ENCODE results near the gene CHKB. TPM values are rescaled to one million over a fixed set of nuclear protein-coding genes. Genes with fewer than 3 reads are reported as not detected.

CHKB gene
- total RNA-seq, 1 donor from 2014 or later, result 25.4 TPM

DNA sequence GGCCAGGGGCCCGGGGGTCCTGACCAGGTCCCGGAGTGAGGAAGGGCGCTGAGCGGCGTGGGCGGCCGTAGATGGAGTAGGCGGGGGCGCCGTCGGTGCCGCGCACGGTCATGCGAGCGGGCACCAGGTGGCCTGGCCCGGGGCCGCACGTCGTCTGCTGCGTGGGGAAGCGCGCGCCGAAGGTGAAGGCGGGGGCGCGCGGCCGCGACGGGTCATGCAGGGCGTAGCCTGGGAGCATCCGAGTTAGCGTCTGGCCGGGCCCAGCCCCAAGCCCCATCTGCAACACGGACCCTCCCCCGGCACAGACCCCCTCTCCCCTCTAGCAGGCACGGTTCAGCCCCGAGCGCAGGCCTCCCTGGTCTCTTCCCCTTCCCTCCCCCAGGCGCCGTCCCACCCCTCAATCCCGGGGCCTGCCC, 51.1 kb downstream of the CHKB start:
- peak in 1 of 2 donors; percentile 58 for DNase-seq (ENCODE audit: low read depth in 2 of 2)

DNA sequence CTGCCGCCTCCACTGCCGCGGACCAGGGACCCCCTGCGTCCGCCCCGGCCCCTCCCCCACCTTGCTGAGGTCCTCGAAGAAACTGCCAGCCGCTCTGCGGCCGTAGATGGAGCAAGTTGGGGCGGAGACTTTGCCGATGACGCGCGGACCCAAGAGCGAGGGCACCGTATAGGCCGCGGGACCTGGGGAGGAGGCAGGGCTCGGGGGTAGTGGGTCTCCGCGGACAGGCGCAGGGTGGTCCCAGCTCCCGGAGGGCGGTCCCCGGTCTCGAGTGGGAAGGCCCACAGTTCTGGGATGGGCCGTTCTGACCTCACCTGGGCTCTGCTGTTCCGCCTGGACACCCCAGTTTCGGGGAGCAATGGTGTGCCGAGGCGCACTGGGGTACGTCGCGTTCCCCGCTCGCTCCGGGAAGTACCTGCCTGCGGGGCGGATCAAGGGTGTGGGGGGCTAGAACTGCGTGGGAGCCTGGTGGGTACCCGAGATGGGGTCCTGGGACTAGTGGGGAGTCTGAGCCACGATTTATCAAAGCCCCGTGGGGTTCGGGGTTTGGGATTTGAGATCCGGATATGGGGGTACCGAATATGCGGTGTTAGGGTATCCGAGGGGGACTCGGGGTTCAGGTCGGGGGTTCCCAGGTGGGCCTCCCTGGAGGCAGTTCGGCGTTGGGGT, 51.6 kb downstream of the CHKB start:
- DNase-seq (ENCODE audit: low read depth in 2 of 2), result peak; percentile 57 to 78

DNA sequence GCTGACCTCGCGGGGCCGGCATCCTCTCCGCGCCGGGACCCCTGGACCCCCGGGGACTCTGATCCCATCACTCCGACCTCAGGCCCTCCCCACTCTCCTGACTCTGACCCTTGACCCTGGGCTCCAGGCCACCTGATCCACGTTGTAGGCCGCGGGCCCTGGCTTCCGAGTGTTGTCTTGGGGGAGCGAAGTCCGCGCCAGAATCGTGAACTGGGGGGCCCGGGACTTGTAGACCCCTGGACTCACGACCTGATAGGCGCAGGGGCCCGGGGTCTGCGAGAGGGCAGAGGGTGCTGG, 52.1 kb downstream of the CHKB start:
- no peak for DNase-seq (ENCODE audit: low read depth in 2 of 2)

DNA sequence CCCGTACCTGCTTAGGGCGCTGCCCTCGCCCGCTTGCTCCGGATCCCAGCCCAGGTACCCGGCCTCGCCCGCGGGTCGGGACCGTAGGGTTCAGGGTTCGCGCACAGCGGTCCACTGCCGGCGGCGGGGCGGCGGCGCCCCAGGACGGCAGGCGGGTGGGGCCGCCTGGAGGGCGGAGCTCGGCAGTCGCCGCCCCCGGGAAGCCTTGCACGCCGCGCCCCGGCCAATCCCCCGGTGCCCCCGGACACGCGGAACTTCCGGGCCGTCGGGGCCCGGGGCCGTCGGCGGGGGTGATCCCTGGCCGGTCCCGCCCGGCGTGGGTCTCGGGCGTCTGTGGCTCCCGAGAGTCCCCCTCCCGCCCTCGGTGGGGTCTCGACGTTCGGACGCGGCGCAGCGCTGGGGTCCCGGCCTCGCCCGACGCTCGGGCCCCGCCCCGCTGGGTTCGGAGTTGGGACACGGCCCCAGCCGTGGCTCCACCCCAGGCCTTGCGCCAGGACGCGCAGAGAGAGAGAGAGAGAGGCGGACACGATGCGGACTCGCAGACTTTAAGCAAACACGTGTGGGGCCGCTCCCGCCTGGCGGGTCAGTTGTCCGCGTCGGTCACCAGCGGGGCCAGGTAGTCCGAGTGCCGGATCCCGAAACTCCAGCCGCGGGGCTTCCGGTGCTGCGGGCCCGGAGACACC, 52.6 kb downstream of the CHKB start, which contains the start of gene TYMP:
TYMP (minus strand) TSS at position 116 of the 683 bp plus-strand sequence. CDS start 303 bp downstream, outside the sequence.
- DNase-seq (ENCODE audit: low read depth in 2 of 2), result peak; percentile 66 to 70

DNA sequence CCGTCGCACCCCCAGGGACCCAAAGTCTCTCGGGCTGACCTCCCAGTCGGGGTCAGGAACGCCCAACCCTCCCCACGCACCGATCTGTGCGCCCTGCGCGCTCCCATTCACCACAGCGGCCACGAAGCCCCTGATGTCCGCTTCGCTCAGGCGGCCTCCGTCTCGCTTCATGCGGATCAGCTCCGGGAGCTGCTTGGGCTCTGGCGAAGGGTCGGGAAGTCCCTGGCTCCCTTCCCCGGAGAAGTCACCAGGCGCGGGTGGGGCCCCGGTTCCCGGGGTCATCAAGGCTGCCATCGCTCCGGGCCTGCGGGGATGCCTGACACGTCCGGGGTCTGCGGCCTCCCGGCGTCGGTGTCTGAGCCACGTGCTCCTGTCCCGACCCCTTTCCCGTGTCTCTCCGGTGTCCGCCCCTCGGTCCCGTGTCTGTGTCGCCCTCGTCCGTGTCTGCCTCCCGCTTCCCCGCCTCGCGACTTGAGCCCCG, 53.2 kb downstream of the CHKB start:
- DNase-seq (ENCODE audit: low read depth in 2 of 2), result no peak

Other genes with a start within 250 kb of the CHKB start
- gene PPP6R2, start 239.5 kb downstream of the CHKB start, total RNA-seq, result 32.9 and 37.7 TPM in 2 replicates
- 19.8 and 35.3 TPM in 2 replicates for gene SBF1, start 107.8 kb downstream of the CHKB start, total RNA-seq
- gene ADM2, start 101.3 kb downstream of the CHKB start, total RNA-seq, result 0.22 and 0.99 TPM in 2 replicates
- not detected in 2 replicates for gene MIOX, start 96.0 kb downstream of the CHKB start, total RNA-seq
- gene LMF2, start 75.1 kb downstream of the CHKB start, total RNA-seq, result 18.7 and 27.0 TPM in 2 replicates
- 14.5 and 17.0 TPM in 2 replicates for gene NCAPH2, start 74.6 kb downstream of the CHKB start, total RNA-seq
- gene SCO2, start 57.3 kb downstream of the CHKB start, total RNA-seq, result 1.3 and 2.4 TPM in 2 replicates
- 8.9 and 19.8 TPM in 2 replicates for gene TYMP, start 52.8 kb downstream of the CHKB start, total RNA-seq
- not detected in 2 replicates for gene KLHDC7B, start 37.0 kb downstream of the CHKB start, total RNA-seq
- not detected in 2 replicates for gene SYCE3, start 19.9 kb downstream of the CHKB start, total RNA-seq
- 1.5 and 5.2 TPM in 2 replicates for gene CPT1B, start 4.4 kb downstream of the CHKB start, total RNA-seq
- 0.20 and 0.22 TPM in 2 replicates for gene MAPK8IP2, start 17.9 kb upstream of the CHKB start, total RNA-seq
- gene ARSA, start 45.3 kb upstream of the CHKB start, total RNA-seq, result 8.7 and 11.3 TPM in 2 replicates
- gene SHANK3, start 90.0 kb upstream of the CHKB start, total RNA-seq, result 7.6 and 11.5 TPM in 2 replicates
- under 0.01 and 0.20 TPM in 2 replicates for gene ACR, start 155.4 kb upstream of the CHKB start, total RNA-seq
- 2.0 and 6.2 TPM in 2 replicates for gene RABL2B, start 200.8 kb upstream of the CHKB start, total RNA-seq